Measurements from ENCODE around the gene DLG1.

The DLG1 gene

GRCh38 chr3:197337214-197337613 is 38.8 kb upstream of the DLG1 start:
- Histone ChIP-seq H3K4me1 (ENCODE audit: control insufficient read depth, insufficient read depth, low read length) (no peaks in the 10 kb centered on the region), H3K27me3 (ENCODE audit: control insufficient read depth, insufficient read depth, low read length) (no peaks in the 10 kb centered on the region), H3K4me3 (ENCODE audit: low read length) (no peak overlapping the region), H3K36me3 (ENCODE audit: control insufficient read depth, insufficient read depth, low read length) (no peaks in the 10 kb centered on the region), H3K27ac (ENCODE audit: low read length) (no peak overlapping the region), H3K9me3 (ENCODE audit: control insufficient read depth, insufficient read depth, low read length) (no peaks in the 10 kb centered on the region)
- whole genome bisulfite sequencing (ENCODE audit: insufficient coverage, insufficient read length) = no CpG with 5 or more reads among the region's 5 CpGs
- DNase-seq (ENCODE audit: low read depth, low spot score) = no peak

GRCh38 chr3:197336348-197336747 is 37.9 kb upstream of the DLG1 start:
- H3K4me3 ChIP-seq (ENCODE audit: low read length) = no peak overlapping the region

GRCh38 chr3:197335428-197336132 is 37.2 kb upstream of the DLG1 start:
- Histone ChIP-seq H3K4me3 (ENCODE audit: low read length) (no peak overlapping the region), H3K27ac (ENCODE audit: low read length) (no peak overlapping the region), H3K36me3 (ENCODE audit: control insufficient read depth, insufficient read depth, low read length) (no peaks in the 10 kb centered on the region), H3K4me1 (ENCODE audit: control insufficient read depth, insufficient read depth, low read length) (no peaks in the 10 kb centered on the region), H3K27me3 (ENCODE audit: control insufficient read depth, insufficient read depth, low read length) (no peaks in the 10 kb centered on the region), H3K9me3 (ENCODE audit: control insufficient read depth, insufficient read depth, low read length) (no peaks in the 10 kb centered on the region)
- no CpG with 5 or more reads among the region's 13 CpGs for WGBS (ENCODE audit: insufficient coverage, insufficient read length)
- DNase-seq (ENCODE audit: low read depth, low spot score) = no peak

More at GRCh38 chr3:197336348-197336747, 37.9 kb upstream of the DLG1 start:
- Histone ChIP-seq H3K36me3 (ENCODE audit: control insufficient read depth, insufficient read depth, low read length) (no peaks in the 10 kb centered on the region), H3K27me3 (ENCODE audit: control insufficient read depth, insufficient read depth, low read length) (no peaks in the 10 kb centered on the region), H3K4me1 (ENCODE audit: control insufficient read depth, insufficient read depth, low read length) (no peaks in the 10 kb centered on the region), H3K9me3 (ENCODE audit: control insufficient read depth, insufficient read depth, low read length) (no peaks in the 10 kb centered on the region), H3K27ac (ENCODE audit: low read length) (no peak overlapping the region)
- WGBS (ENCODE audit: insufficient coverage, insufficient read length) = no CpG with 5 or more reads among the region's 4 CpGs
- no peak for DNase-seq (ENCODE audit: low read depth, low spot score)

GRCh38 chr3:197333901-197334639 is 35.7 kb upstream of the DLG1 start:
- H3K36me3 ChIP-seq (ENCODE audit: control insufficient read depth, insufficient read depth, low read length) = no peaks in the 10 kb centered on the region
- no peaks in the 10 kb centered on the region for H3K4me1 ChIP-seq (ENCODE audit: control insufficient read depth, insufficient read depth, low read length)
- H3K27ac ChIP-seq (ENCODE audit: low read length) = no peak overlapping the region
- H3K4me3 ChIP-seq (ENCODE audit: low read length) = no peak overlapping the region
- WGBS (ENCODE audit: insufficient coverage, insufficient read length) = no CpG with 5 or more reads among the region's 11 CpGs
- no peaks in the 10 kb centered on the region for H3K9me3 ChIP-seq (ENCODE audit: control insufficient read depth, insufficient read depth, low read length)
- DNase-seq (ENCODE audit: low read depth, low spot score) = no peak
- no peaks in the 10 kb centered on the region for H3K27me3 ChIP-seq (ENCODE audit: control insufficient read depth, insufficient read depth, low read length)

- no peaks in the 10 kb centered on the region for H3K4me1 ChIP-seq (ENCODE audit: control insufficient read depth, insufficient read depth, low read length)
- no peak for DNase-seq (ENCODE audit: low read depth, low spot score)
- H3K4me3 ChIP-seq (ENCODE audit: low read length) = no peak overlapping the region
- no peaks in the 10 kb centered on the region for H3K9me3 ChIP-seq (ENCODE audit: control insufficient read depth, insufficient read depth, low read length)
- H3K36me3 ChIP-seq (ENCODE audit: control insufficient read depth, insufficient read depth, low read length) = no peaks in the 10 kb centered on the region
- no peak overlapping the region for H3K27ac ChIP-seq (ENCODE audit: low read length)
- no CpG with 5 or more reads among the region's 3 CpGs for WGBS (ENCODE audit: insufficient coverage, insufficient read length)
- no peaks in the 10 kb centered on the region for H3K27me3 ChIP-seq (ENCODE audit: control insufficient read depth, insufficient read depth, low read length)
These were observed 32.7 kb upstream of the DLG1 start for GRCh38 chr3:197331131-197331530.

- Histone ChIP-seq H3K4me1 (ENCODE audit: control insufficient read depth, insufficient read depth, low read length) (no peaks in the 10 kb centered on the region), H3K9me3 (ENCODE audit: control insufficient read depth, insufficient read depth, low read length) (no peaks in the 10 kb centered on the region), H3K27me3 (ENCODE audit: control insufficient read depth, insufficient read depth, low read length) (no peaks in the 10 kb centered on the region), H3K36me3 (ENCODE audit: control insufficient read depth, insufficient read depth, low read length) (no peaks in the 10 kb centered on the region), H3K27ac (ENCODE audit: low read length) (no peak overlapping the region), H3K4me3 (ENCODE audit: low read length) (no peak overlapping the region)
- WGBS (ENCODE audit: insufficient coverage, insufficient read length) = no CpG with 5 or more reads among the region's 3 CpGs
- no peak for DNase-seq (ENCODE audit: low read depth, low spot score)
These were observed 31.0 kb upstream of the DLG1 start for GRCh38 chr3:197329382-197329781.

- Histone ChIP-seq H3K27me3 (ENCODE audit: control insufficient read depth, insufficient read depth, low read length) (no peaks in the 10 kb centered on the region), H3K4me3 (ENCODE audit: low read length) (no peak overlapping the region), H3K27ac (ENCODE audit: low read length) (no peak overlapping the region), H3K36me3 (ENCODE audit: control insufficient read depth, insufficient read depth, low read length) (no peaks in the 10 kb centered on the region), H3K4me1 (ENCODE audit: control insufficient read depth, insufficient read depth, low read length) (no peaks in the 10 kb centered on the region), H3K9me3 (ENCODE audit: control insufficient read depth, insufficient read depth, low read length) (no peaks in the 10 kb centered on the region)
- DNase-seq (ENCODE audit: low read depth, low spot score) = no peak
- WGBS (ENCODE audit: insufficient coverage, insufficient read length) = no CpG with 5 or more reads among the region's 6 CpGs
These were observed 29.8 kb upstream of the DLG1 start for GRCh38 chr3:197328198-197328597.

- no CpG with 5 or more reads among the region's 3 CpGs for whole genome bisulfite sequencing (ENCODE audit: insufficient coverage, insufficient read length)
- DNase-seq (ENCODE audit: low read depth, low spot score) = no peak
- Histone ChIP-seq H3K27ac (ENCODE audit: low read length) (no peak overlapping the region), H3K36me3 (ENCODE audit: control insufficient read depth, insufficient read depth, low read length) (no peaks in the 10 kb centered on the region), H3K4me1 (ENCODE audit: control insufficient read depth, insufficient read depth, low read length) (no peaks in the 10 kb centered on the region), H3K9me3 (ENCODE audit: control insufficient read depth, insufficient read depth, low read length) (no peaks in the 10 kb centered on the region), H3K4me3 (ENCODE audit: low read length) (no peak overlapping the region), H3K27me3 (ENCODE audit: control insufficient read depth, insufficient read depth, low read length) (no peaks in the 10 kb centered on the region)
These were observed 29.3 kb upstream of the DLG1 start for GRCh38 chr3:197327701-197328100.

- H3K9me3 ChIP-seq (ENCODE audit: control insufficient read depth, insufficient read depth, low read length) = no peaks in the 10 kb centered on the region
- H3K4me3 ChIP-seq (ENCODE audit: low read length) = no peak overlapping the region
- DNase-seq (ENCODE audit: low read depth, low spot score) = no peak
- no peak overlapping the region for H3K27ac ChIP-seq (ENCODE audit: low read length)
- 100% methylated on average over 2 of the region's 7 CpGs for WGBS (ENCODE audit: insufficient coverage, insufficient read length)
- H3K36me3 ChIP-seq (ENCODE audit: control insufficient read depth, insufficient read depth, low read length) = no peaks in the 10 kb centered on the region
- H3K4me1 ChIP-seq (ENCODE audit: control insufficient read depth, insufficient read depth, low read length) = no peaks in the 10 kb centered on the region
- no peaks in the 10 kb centered on the region for H3K27me3 ChIP-seq (ENCODE audit: control insufficient read depth, insufficient read depth, low read length)
These were observed 27.4 kb upstream of the DLG1 start for GRCh38 chr3:197325773-197326172.

- Histone ChIP-seq H3K27ac (ENCODE audit: low read length) (no peak overlapping the region), H3K9me3 (ENCODE audit: control insufficient read depth, insufficient read depth, low read length) (no peaks in the 10 kb centered on the region), H3K36me3 (ENCODE audit: control insufficient read depth, insufficient read depth, low read length) (no peaks in the 10 kb centered on the region), H3K27me3 (ENCODE audit: control insufficient read depth, insufficient read depth, low read length) (no peaks in the 10 kb centered on the region), H3K4me3 (ENCODE audit: low read length) (no peak overlapping the region), H3K4me1 (ENCODE audit: control insufficient read depth, insufficient read depth, low read length) (no peaks in the 10 kb centered on the region)
- no peak for DNase-seq (ENCODE audit: low read depth, low spot score)
- no CpG with 5 or more reads among the region's 1 CpG for WGBS (ENCODE audit: insufficient coverage, insufficient read length)
These were observed 23.7 kb upstream of the DLG1 start for GRCh38 chr3:197322149-197322548.

GRCh38 chr3:197320582-197320981 is 22.2 kb upstream of the DLG1 start:
- H3K27me3 ChIP-seq (ENCODE audit: control insufficient read depth, insufficient read depth, low read length) = no peaks in the 10 kb centered on the region
- no peak for DNase-seq (ENCODE audit: low read depth, low spot score)
- WGBS (ENCODE audit: insufficient coverage, insufficient read length) = no CpG with 5 or more reads among the region's 1 CpG
- H3K9me3 ChIP-seq (ENCODE audit: control insufficient read depth, insufficient read depth, low read length) = no peaks in the 10 kb centered on the region
- no peaks in the 10 kb centered on the region for H3K36me3 ChIP-seq (ENCODE audit: control insufficient read depth, insufficient read depth, low read length)
- no peaks in the 10 kb centered on the region for H3K4me1 ChIP-seq (ENCODE audit: control insufficient read depth, insufficient read depth, low read length)
- no peak overlapping the region for H3K4me3 ChIP-seq (ENCODE audit: low read length)
- no peak overlapping the region for H3K27ac ChIP-seq (ENCODE audit: low read length)
